Calu3 (cell line): Measurements from ENCODE around the gene EIF6. TPM values are rescaled to one million over a fixed set of nuclear protein-coding genes. Genes with fewer than 3 reads are reported as not detected.

ENCODE experiments used
- BruUV-seq: library from RNA; stranded (reverse); fragments of 400-500 nt; replicated peaks from 2 replicates; lab custom pipeline; 2021; lab: Mats Ljungman, UMichigan
- CTCF ChIA-PET: fragments of 300-600 bp; sonication (Branson Sonifier 250); formaldehyde crosslinking; loops from one replicate; lab custom pipeline; 2022; ENCODE audit warnings: antibody characterized with exemption; lab: Charles Lee
- DNase-seq: peaks from one replicate; pipeline ENCODE4 v3.0.0; 2022
- H3K27ac Mint-ChIP-seq: one replicate; pipeline ENCODE4 v1.8.0; 2022; ENCODE audit warnings: mixed read lengths; ENCODE audit not compliant: unreplicated experiment
- H3K27me3 Mint-ChIP-seq: one replicate; pipeline ENCODE4 v1.8.0; 2022; ENCODE audit warnings: mixed read lengths; ENCODE audit not compliant: unreplicated experiment
- H3K36me3 Mint-ChIP-seq: one replicate; pipeline ENCODE4 v1.8.0; 2022; ENCODE audit warnings: mild to moderate bottlenecking, moderate library complexity, mixed read lengths; ENCODE audit not compliant: insufficient read depth, unreplicated experiment
- H3K4me1 Mint-ChIP-seq: one replicate; pipeline ENCODE4 v1.8.0; 2022; ENCODE audit warnings: mild to moderate bottlenecking, low read depth, mixed read lengths; ENCODE audit not compliant: unreplicated experiment
- H3K4me3 Mint-ChIP-seq: one replicate; pipeline ENCODE4 v1.8.0; 2022; ENCODE audit warnings: mild to moderate bottlenecking, low read depth, moderate library complexity, mixed read lengths; ENCODE audit not compliant: unreplicated experiment
- H3K9me3 Mint-ChIP-seq: one replicate; pipeline ENCODE4 v1.8.0; 2022; ENCODE audit warnings: low read depth, mixed read lengths; ENCODE audit not compliant: unreplicated experiment
- intact Hi-C: fragments of 100-400 bp; cut with micrococcal nuclease; formaldehyde crosslinking; loops from one replicate; pipeline ENCODE4 v1.10.0; 2022; ENCODE audit not compliant: unreplicated experiment
- total RNA-seq: library from RNA; stranded (reverse); gene quantifications from 2 replicates; pipeline ENCODE4 v1.2.3, GENCODE V29; 2022
- TF ChIP-seq, protein P1 (sequence below): fragments of 200-600 bp; IDR thresholded peaks from one replicate; pipeline ENCODE4 v1.8.0; 2022; ENCODE audit warnings: antibody characterized with exemption; ENCODE audit not compliant: unreplicated experiment

EIF6 gene
- total RNA-seq, 1 experiment from 2014 or later = 271 TPM

DNA sequence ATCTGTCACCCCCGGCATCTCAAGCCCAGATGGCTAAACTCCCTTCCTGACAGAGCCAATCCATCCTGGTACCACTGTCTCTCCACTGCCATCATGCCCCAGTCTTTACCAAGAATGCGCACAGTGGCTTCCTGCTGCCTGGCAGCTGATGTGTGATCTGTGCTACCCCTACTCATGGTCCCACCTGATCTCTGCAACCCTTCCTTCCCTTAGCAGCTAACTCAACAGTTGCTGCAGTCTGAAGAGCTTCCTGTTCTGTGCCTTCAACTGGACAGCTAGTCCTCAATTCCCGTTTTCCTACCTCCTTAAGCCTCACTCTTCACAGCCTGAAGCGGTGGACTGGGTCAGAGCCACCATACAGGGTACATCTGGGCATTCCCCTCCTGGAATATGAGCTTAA is 15.2 kb upstream of the EIF6 start:
- CTCF ChIA-PET = no interaction called here
- Mint-ChIP-seq H3K36me3 (peaks cover 16% of the 10 kb centered on the region), H3K9me3 (no peaks in the 10 kb centered on the region), H3K4me3 (no peak overlapping the region), H3K27me3 (peaks cover 5% of the 10 kb centered on the region), H3K4me1 (peaks cover 45% of the 10 kb centered on the region), H3K27ac (peak overlapping the region; percentile 14)
- TF ChIP-seq, protein P1, sequence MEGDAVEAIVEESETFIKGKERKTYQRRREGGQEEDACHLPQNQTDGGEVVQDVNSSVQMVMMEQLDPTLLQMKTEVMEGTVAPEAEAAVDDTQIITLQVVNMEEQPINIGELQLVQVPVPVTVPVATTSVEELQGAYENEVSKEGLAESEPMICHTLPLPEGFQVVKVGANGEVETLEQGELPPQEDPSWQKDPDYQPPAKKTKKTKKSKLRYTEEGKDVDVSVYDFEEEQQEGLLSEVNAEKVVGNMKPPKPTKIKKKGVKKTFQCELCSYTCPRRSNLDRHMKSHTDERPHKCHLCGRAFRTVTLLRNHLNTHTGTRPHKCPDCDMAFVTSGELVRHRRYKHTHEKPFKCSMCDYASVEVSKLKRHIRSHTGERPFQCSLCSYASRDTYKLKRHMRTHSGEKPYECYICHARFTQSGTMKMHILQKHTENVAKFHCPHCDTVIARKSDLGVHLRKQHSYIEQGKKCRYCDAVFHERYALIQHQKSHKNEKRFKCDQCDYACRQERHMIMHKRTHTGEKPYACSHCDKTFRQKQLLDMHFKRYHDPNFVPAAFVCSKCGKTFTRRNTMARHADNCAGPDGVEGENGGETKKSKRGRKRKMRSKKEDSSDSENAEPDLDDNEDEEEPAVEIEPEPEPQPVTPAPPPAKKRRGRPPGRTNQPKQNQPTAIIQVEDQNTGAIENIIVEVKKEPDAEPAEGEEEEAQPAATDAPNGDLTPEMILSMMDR = no peak
- intact Hi-C loops = no loop called here
- no TSS peak for BruUV-seq
- no peak for DNase-seq

DNA sequence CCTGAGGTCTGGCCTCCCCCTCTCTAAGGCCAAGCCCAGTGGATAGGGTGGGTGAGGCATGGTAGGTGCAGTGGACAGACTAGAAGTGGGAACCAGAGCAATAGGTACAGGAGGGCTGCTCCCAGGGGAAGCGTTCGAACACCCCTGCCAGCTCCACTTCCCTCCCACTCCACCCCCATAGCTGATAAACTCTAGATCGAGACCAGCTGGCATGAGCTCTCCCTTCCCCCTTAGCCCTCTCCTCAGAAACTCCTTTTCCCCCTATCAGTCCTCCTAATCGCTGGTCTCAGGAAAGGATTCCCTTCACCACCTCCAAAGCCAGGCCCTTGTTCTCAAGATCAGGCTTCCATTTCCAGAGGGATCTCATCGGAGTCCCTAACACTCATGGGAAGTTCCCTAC is 13.7 kb upstream of the EIF6 start:
- DNase-seq = no peak
- H3K36me3 Mint-ChIP-seq = peaks cover under 1% of the 10 kb centered on the region
- no TSS peak for BruUV-seq
- H3K4me3 Mint-ChIP-seq = no peak overlapping the region
- intact Hi-C loops = no loop called here
- H3K27me3 Mint-ChIP-seq = peaks cover 20% of the 10 kb centered on the region
- CTCF ChIA-PET = interaction anchor here (0.6 to 1.3 kb wide), 2 partner anchors 14 to 141 kb away, joined by 3 to 7 read pairs; partner anchors contain the start of gene EIF6
- TF ChIP-seq, protein P1 = no peak
- no peak overlapping the region for H3K27ac Mint-ChIP-seq
- H3K4me1 Mint-ChIP-seq = peaks cover 30% of the 10 kb centered on the region
- H3K9me3 Mint-ChIP-seq = no peaks in the 10 kb centered on the region

DNA sequence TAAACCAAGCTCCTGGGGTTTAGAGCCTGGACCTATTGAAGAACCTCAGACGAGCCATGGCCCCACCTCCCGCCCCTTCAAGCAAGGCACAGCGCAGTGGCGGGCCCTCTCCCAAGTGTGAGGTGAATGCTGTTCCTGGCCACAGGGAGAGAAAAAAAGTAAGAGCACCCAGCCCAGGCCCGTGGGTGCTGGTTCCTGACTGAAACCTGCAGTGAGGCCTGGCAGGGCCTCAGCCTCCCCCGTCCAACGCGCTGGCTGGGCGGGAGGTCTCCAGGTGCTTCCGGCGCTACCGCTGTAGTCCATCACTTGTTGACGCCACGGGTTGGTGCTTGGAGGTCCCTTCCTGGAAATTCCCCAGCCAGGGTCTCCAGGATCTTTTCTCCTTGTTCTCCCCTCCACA is 13.2 kb upstream of the EIF6 start:
- CTCF ChIA-PET = interaction anchor here (1.3 to 1.7 kb wide), 3 partner anchors 8 to 13 kb away, joined by 3 to 4 read pairs (median 3); partner anchors contain the start of gene EIF6
- H3K9me3 Mint-ChIP-seq = no peaks in the 10 kb centered on the region
- H3K36me3 Mint-ChIP-seq = no peaks in the 10 kb centered on the region
- intact Hi-C loops = no loop called here
- DNase-seq = no peak
- no TSS peak for BruUV-seq
- H3K27ac Mint-ChIP-seq = no peak overlapping the region
- no peak overlapping the region for H3K4me3 Mint-ChIP-seq
- TF ChIP-seq, protein P1 = no peak
- peaks cover 25% of the 10 kb centered on the region for H3K27me3 Mint-ChIP-seq
- peaks cover 24% of the 10 kb centered on the region for H3K4me1 Mint-ChIP-seq

DNA sequence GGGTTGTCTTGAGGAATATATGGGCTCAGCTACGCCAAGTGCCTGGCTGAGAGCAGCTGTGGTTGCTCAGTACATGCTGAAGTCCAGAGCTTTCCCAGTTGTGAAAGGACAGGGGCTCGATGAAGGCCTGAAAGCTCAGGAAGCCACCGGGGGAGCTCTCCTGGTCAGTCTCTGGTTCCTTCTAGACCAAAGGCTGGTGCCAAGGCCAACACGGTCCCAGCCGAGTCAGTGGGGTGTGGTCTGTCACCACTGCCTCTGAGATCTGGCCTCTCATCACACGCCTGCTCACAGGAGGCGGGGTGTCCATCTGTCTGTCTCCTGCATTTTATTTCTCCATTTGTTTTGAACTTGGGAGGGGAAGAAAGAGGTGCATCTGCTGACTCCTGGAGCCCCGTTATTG is 12.6 kb upstream of the EIF6 start:
- DNase-seq = no peak
- Mint-ChIP-seq H3K27me3 (peaks cover 30% of the 10 kb centered on the region), H3K27ac (no peak overlapping the region), H3K36me3 (no peaks in the 10 kb centered on the region), H3K4me1 (peaks cover 19% of the 10 kb centered on the region), H3K9me3 (no peaks in the 10 kb centered on the region), H3K4me3 (no peak overlapping the region)
- intact Hi-C loops = no loop called here
- BruUV-seq = no TSS peak
- CTCF ChIA-PET = interaction anchor here (1.6 to 1.7 kb wide), 2 partner anchors 9 to 11 kb away, joined by 3 to 4 read pairs; no protein-coding TSS in a partner anchor
- TF ChIP-seq, protein P1 = no peak
